OCI-LY3 (cell line): ENCODE measurements around the gene MAPK7.

Source experiments
- EZH2phosphoT487 ChIP-seq: fragments of 200-600 bp; shearing (Covaris generic); IDR thresholded peaks from 2 replicates; pipeline ENCODE4 v1.6.1; 2018; ENCODE audit warnings: antibody characterized with exemption, mixed run types, low read depth
- TF ChIP-seq, protein P1 (sequence below): fragments of 200-600, 300-600 bp; sonication (generic); IDR thresholded peaks from 2 replicates; pipeline ENCODE4 v1.5.1; 2014; ENCODE audit warnings: antibody characterized with exemption, low read length, low read depth

- TF ChIP-seq, protein P1, sequence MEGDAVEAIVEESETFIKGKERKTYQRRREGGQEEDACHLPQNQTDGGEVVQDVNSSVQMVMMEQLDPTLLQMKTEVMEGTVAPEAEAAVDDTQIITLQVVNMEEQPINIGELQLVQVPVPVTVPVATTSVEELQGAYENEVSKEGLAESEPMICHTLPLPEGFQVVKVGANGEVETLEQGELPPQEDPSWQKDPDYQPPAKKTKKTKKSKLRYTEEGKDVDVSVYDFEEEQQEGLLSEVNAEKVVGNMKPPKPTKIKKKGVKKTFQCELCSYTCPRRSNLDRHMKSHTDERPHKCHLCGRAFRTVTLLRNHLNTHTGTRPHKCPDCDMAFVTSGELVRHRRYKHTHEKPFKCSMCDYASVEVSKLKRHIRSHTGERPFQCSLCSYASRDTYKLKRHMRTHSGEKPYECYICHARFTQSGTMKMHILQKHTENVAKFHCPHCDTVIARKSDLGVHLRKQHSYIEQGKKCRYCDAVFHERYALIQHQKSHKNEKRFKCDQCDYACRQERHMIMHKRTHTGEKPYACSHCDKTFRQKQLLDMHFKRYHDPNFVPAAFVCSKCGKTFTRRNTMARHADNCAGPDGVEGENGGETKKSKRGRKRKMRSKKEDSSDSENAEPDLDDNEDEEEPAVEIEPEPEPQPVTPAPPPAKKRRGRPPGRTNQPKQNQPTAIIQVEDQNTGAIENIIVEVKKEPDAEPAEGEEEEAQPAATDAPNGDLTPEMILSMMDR, result no peak
- no peak for TF ChIP-seq EZH2phosphoT487
Measured at GRCh38 chr17:19371259-19372010, 6.9 kb upstream of the MAPK7 start.
